SK-N-SH (cell line): ENCODE data around the gene BOLA3. TPM values are rescaled to one million over a fixed set of nuclear protein-coding genes. Genes with fewer than 3 reads are reported as not detected.

Experiments
- CTCF ChIA-PET: fragments of 300-600, 350-600 bp; formaldehyde crosslinking; extraction: SDS; loops from one replicate; lab custom pipeline; 2021; lab: Yijun Ruan, JAX
- POLR2A ChIA-PET: fragments of 350-600 bp; sonication (Branson Sonifier 250); formaldehyde crosslinking; extraction: SDS; loops from one replicate; lab custom pipeline; 2020; ENCODE audit warnings: antibody characterized with exemption, inconsistent platforms; lab: Yijun Ruan, JAX
- DNase-seq: peaks from one replicate; pipeline ENCODE4 v3.0.0; 2012
- H2AFZ ChIP-seq: fragments of 200-600 bp; sonication (generic); 2 replicates; pipeline ENCODE4 v1.8.1; 2016; ENCODE audit warnings: antibody characterized with exemption, mild to moderate bottlenecking, low read depth
- H3F3A ChIP-seq: fragments of 200-600 bp; sonication (generic); replicated peaks from 2 replicates; pipeline ENCODE3; 2016; ENCODE audit warnings: antibody characterized with exemption, mild to moderate bottlenecking; ENCODE audit not compliant: insufficient read depth
- H3K27ac ChIP-seq, 2 experiments: fragments of 200-500 bp in 1 of 2; fragments of 200-600 bp in 1 of 2; sonication (Bioruptor generic) in 1 of 2; sonication (generic), shearing (Covaris generic) in 1 of 2; 2 replicates each; pipeline versions ENCODE4 v1.5.1 to v1.6.1; 2014 to 2016; ENCODE audit warnings: low read depth in 2 of 2, inconsistent platforms in 1 of 2, low read length in 1 of 2, mild to moderate bottlenecking in 1 of 2, mixed read lengths in 1 of 2
- H3K27me3 ChIP-seq: fragments of 200-600 bp; sonication (generic), shearing (Covaris generic); 2 replicates; pipeline ENCODE4 v1.6.1; 2016; ENCODE audit warnings: mixed run types; ENCODE audit not compliant: insufficient read depth
- H3K36me3 ChIP-seq, 2 experiments: fragments of 200-500 bp in 1 of 2; fragments of 200-600 bp in 1 of 2; sonication (Bioruptor generic) in 1 of 2; sonication (generic) in 1 of 2; replicated peaks in 1 of 2; 2 replicates each; pipeline versions ENCODE3 to v1.5.1; 2014 to 2016; ENCODE audit warnings: low read length in 1 of 2, mild to moderate bottlenecking in 1 of 2; ENCODE audit not compliant: insufficient read depth in 2 of 2, control insufficient read depth in 1 of 2
- H3K4me1 ChIP-seq, 2 experiments: fragments of 200-500 bp in 1 of 2; fragments of 200-600 bp in 1 of 2; sonication (Bioruptor generic) in 1 of 2; sonication (generic), shearing (Covaris generic) in 1 of 2; 2 replicates each; pipeline versions ENCODE4 v1.5.1 to v1.6.1; 2014 to 2016; ENCODE audit warnings: low read depth in 1 of 2, low read length in 1 of 2, mixed run types in 1 of 2; ENCODE audit not compliant: insufficient read depth in 2 of 2, control insufficient read depth in 1 of 2
- H3K4me2 ChIP-seq: fragments of 200-600 bp; sonication (generic), shearing (Covaris generic); 2 replicates; pipeline ENCODE4 v1.6.1; 2017; ENCODE audit warnings: mixed run types
- H3K4me3 ChIP-seq, 2 experiments: fragments of 200-500 bp in 1 of 2; fragments of 200-600 bp in 1 of 2; sonication (Bioruptor generic) in 1 of 2; sonication (generic), shearing (Covaris generic) in 1 of 2; 2 replicates each; pipeline versions ENCODE4 v1.5.1 to v1.8.1; 2014 to 2016; ENCODE audit warnings: low read depth in 2 of 2, inconsistent platforms in 1 of 2, low read length in 1 of 2, mild to moderate bottlenecking in 1 of 2, mixed read lengths in 1 of 2, moderate library complexity in 1 of 2
- H3K79me2 ChIP-seq: fragments of 200-600 bp; sonication (generic); 2 replicates; pipeline ENCODE4 v1.8.1; 2017; ENCODE audit warnings: mild to moderate bottlenecking; ENCODE audit not compliant: insufficient read depth
- H3K9ac ChIP-seq: fragments of 200-600 bp; sonication (generic); 2 replicates; pipeline ENCODE4 v1.6.1; 2017; ENCODE audit warnings: mixed run types
- H3K9me2 ChIP-seq: fragments of 200-600 bp; sonication (generic); 2 replicates; pipeline ENCODE4 v1.6.1; 2017; ENCODE audit warnings: mixed run types
- H3K9me3 ChIP-seq: fragments of 200-600 bp; sonication (generic); 2 replicates; pipeline ENCODE4 v1.6.1; 2017; ENCODE audit warnings: mixed run types, mild to moderate bottlenecking, moderate library complexity
- H4K20me1 ChIP-seq: fragments of 200-600 bp; sonication (generic); 2 replicates; pipeline ENCODE4 v1.6.1; 2017; ENCODE audit warnings: mild to moderate bottlenecking, mixed run types; ENCODE audit not compliant: insufficient read depth
- FOXJ3 ChIP-seq: sonication (generic); formaldehyde crosslinking; IDR thresholded peaks from 2 replicates; pipeline ENCODE4 v1.5.1; 2020; ENCODE audit warnings: mild to moderate bottlenecking, missing genetic modification reagents
- FOXM1 ChIP-seq: IDR thresholded peaks from 2 replicates; pipeline ENCODE4 v1.4.0; 2012; ENCODE audit warnings: low read depth, mild to moderate bottlenecking
- GABPA ChIP-seq: IDR thresholded peaks from 2 replicates; pipeline ENCODE4 v1.4.0; 2012; ENCODE audit warnings: low read depth, mild to moderate bottlenecking
- GATA2 ChIP-seq: sonication (generic); formaldehyde crosslinking; IDR thresholded peaks from 2 replicates; pipeline ENCODE4 v1.5.0; 2020; ENCODE audit warnings: mild to moderate bottlenecking, missing genetic modification reagents
- JUND ChIP-seq: IDR thresholded peaks from 2 replicates; pipeline ENCODE4 v1.4.0; 2012
- MAX ChIP-seq: IDR thresholded peaks from 2 replicates; pipeline ENCODE4 v1.4.0; 2012; ENCODE audit warnings: low read depth
- NFIC ChIP-seq: IDR thresholded peaks from 2 replicates; pipeline ENCODE4 v1.4.0; 2012; ENCODE audit warnings: borderline replicate concordance
- POLR2AphosphoS5 ChIP-seq: IDR thresholded peaks from 2 replicates; pipeline ENCODE4 v1.6.1; 2012; ENCODE audit warnings: low read depth, low read length
- RAD21 ChIP-seq: IDR thresholded peaks from 2 replicates; pipeline ENCODE4 v1.6.1; 2012; ENCODE audit warnings: mild to moderate bottlenecking, low read length
- RCOR1 ChIP-seq: fragments of 150-350 bp; IDR thresholded peaks from 2 replicates; pipeline ENCODE4 v1.6.1; 2017; ENCODE audit warnings: antibody characterized with exemption, low read length
- SIN3A ChIP-seq: IDR thresholded peaks from 2 replicates; pipeline ENCODE4 v1.6.1; 2012; ENCODE audit warnings: low read depth, mild to moderate bottlenecking, low read length, moderate library complexity, borderline replicate concordance
- TAF1 ChIP-seq: IDR thresholded peaks from 2 replicates; pipeline ENCODE4 v1.6.1; 2012; ENCODE audit warnings: low read depth, mild to moderate bottlenecking, low read length, moderate library complexity, borderline replicate concordance
- TEAD4 ChIP-seq: IDR thresholded peaks from 2 replicates; pipeline ENCODE4 v1.4.0; 2012; ENCODE audit warnings: mild to moderate bottlenecking, borderline replicate concordance; ENCODE audit not compliant: insufficient read depth
- WGBS: methylation state at CpG from one replicate; pipeline ENCODE4 v1.1.6; 2017; ENCODE audit warnings: low lambda C conversion rate; 5-methylcytosine and 5-hydroxymethylcytosine counted together
- polyA plus RNA-seq, 3 experiments: library from polyadenylated mRNA; depleted of rRNA; stranded (reverse); fragments of >200 nt; gene quantifications; 2 replicates each; pipeline ENCODE4 v1.2.3, GENCODE V29; 2012
- TF ChIP-seq, protein P1 (sequence below): IDR thresholded peaks from 2 replicates; pipeline ENCODE4 v1.4.0; 2012; ENCODE audit warnings: low read depth, borderline replicate concordance
- TF ChIP-seq, protein P2 (sequence below): IDR thresholded peaks from 2 replicates; pipeline ENCODE4; 2012
- TF ChIP-seq, protein P3 (sequence below): fragments of 150-350 bp; IDR thresholded peaks from 2 replicates; pipeline ENCODE4 v1.6.1; 2016; ENCODE audit warnings: mild to moderate bottlenecking, low read depth, low read length

BOLA3 gene
- polyA plus RNA-seq, 1 of the 3 experiments (the other 2 are of a cell fraction) = 90.1 TPM

DNA sequence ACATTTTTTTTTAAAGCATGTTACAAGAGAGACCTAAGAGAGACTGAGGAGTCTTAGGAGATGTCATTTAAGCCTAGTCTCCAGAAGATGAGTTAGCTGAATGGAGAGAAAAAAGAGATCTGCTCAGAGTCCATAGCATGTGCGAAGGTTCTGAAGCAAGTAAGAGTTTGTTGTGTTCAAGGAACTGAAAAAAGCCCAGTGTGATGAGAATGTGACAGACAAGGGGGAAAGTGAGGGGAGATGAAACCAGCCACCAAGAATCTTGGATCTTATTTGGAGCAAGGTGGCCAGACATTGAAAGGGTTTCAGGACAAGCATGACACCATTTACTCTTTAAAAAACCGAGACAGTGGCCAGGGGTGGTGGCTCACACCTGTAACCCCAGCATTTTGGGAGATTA lies 36.2 kb upstream of the BOLA3 start:
- TF ChIP-seq JUND (no peak), TEAD4 (no peak), SIN3A (no peak), NFIC (no peak), POLR2AphosphoS5 (no peak)
- TF ChIP-seq, protein P1, sequence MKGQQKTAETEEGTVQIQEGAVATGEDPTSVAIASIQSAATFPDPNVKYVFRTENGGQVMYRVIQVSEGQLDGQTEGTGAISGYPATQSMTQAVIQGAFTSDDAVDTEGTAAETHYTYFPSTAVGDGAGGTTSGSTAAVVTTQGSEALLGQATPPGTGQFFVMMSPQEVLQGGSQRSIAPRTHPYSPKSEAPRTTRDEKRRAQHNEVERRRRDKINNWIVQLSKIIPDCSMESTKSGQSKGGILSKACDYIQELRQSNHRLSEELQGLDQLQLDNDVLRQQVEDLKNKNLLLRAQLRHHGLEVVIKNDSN = no peak
- H3K9me2 ChIP-seq = no peaks in the 10 kb centered on the region
- no peak overlapping the region; the same call in 1 of the 2 replicates for H2AFZ ChIP-seq
- H3K4me1 ChIP-seq = peaks cover 0 to 3% of the 10 kb centered on the region in 2 experiments; a peak in 1 of 4 replicates
- no peaks in the 10 kb centered on the region for H3K9me3 ChIP-seq
- H4K20me1 ChIP-seq = no peaks in the 10 kb centered on the region
- no peak overlapping the region for H3K4me2 ChIP-seq
- CTCF ChIA-PET = interaction anchor here (1.2 kb wide), 1 partner anchor 15 kb away, joined by 5 read pairs; the partner anchor contains the start of gene MTHFD2
- H3F3A ChIP-seq = peaks cover 11% of the 10 kb centered on the region
- no peak overlapping the region for H3K27ac ChIP-seq
- no peak overlapping the region for H3K4me3 ChIP-seq
- no peaks in the 10 kb centered on the region for H3K36me3 ChIP-seq
- H3K79me2 ChIP-seq = no peaks in the 10 kb centered on the region
- no peak for DNase-seq
- H3K9ac ChIP-seq = no peak overlapping the region
- H3K27me3 ChIP-seq = no peaks in the 10 kb centered on the region
- 68% methylated on average over 2 of the region's 2 CpGs for WGBS
- POLR2A ChIA-PET = no interaction called here

DNA sequence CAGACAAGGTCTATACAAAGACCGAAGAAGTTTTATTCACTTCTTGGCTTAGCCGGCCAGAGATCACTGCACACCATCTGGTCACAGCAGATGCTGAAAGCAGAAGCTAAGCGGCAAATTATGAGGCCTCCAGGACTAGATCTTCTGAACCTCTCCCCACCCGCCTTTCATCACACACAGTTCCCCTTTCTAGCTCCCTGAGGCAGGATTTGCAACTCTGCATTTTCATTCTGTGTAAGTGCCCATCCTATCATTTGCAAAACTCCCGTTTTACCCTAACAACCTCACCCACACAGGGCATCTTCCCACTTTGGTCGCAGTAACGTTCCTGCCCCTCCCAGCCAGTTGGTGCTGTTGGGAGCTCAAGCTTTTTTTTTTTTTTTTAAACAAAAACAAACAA lies 34.0 kb upstream of the BOLA3 start:
- ChIA-PET POLR2A (interaction anchor here (1.2 kb wide), 1 partner anchor 17 kb away, joined by 5 read pairs; the partner anchor contains the start of gene MTHFD2), CTCF (interaction anchor here (1.3 kb wide), 1 partner anchor 17 kb away, joined by 5 read pairs; the partner anchor contains the start of gene MTHFD2)
- Histone ChIP-seq H2AFZ (peak overlapping the region; percentile 70; the same call in 1 of the 2 replicates), H3K9me2 (no peaks in the 10 kb centered on the region), H3K9me3 (no peaks in the 10 kb centered on the region), H3K4me3 (no peak overlapping the region), H3K27ac (no peak overlapping the region; a peak in 1 of 4 replicates), H3K4me1 (peaks cover 4 to 6% of the 10 kb centered on the region in 2 experiments; a peak in 2 of 4 replicates), H3K36me3 (peaks cover 0 to 3% of the 10 kb centered on the region in 2 experiments), H3K79me2 (peaks cover 18% of the 10 kb centered on the region), H3F3A (peaks cover 24% of the 10 kb centered on the region), H3K4me2 (no peak overlapping the region), H3K9ac (no peak overlapping the region), H3K27me3 (no peaks in the 10 kb centered on the region), H4K20me1 (peaks cover 14% of the 10 kb centered on the region)
- peak; percentile 41 for DNase-seq
- WGBS = 50% methylated on average over 7 of the region's 7 CpGs
- TF ChIP-seq GATA2 (CRISPR knock-in tag) (no peak), GABPA (no peak), SIN3A (no peak), RCOR1 (no peak), RAD21 (no peak), FOXJ3 (CRISPR knock-in tag) (no peak), TAF1 (no peak), FOXM1 (no peak), MAX (no peak)
- TF ChIP-seq, protein P2, sequence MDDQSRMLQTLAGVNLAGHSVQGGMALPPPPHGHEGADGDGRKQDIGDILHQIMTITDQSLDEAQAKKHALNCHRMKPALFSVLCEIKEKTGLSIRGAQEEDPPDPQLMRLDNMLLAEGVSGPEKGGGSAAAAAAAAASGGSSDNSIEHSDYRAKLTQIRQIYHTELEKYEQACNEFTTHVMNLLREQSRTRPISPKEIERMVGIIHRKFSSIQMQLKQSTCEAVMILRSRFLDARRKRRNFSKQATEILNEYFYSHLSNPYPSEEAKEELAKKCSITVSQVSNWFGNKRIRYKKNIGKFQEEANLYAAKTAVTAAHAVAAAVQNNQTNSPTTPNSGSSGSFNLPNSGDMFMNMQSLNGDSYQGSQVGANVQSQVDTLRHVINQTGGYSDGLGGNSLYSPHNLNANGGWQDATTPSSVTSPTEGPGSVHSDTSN = no peak
- TF ChIP-seq, protein P3, sequence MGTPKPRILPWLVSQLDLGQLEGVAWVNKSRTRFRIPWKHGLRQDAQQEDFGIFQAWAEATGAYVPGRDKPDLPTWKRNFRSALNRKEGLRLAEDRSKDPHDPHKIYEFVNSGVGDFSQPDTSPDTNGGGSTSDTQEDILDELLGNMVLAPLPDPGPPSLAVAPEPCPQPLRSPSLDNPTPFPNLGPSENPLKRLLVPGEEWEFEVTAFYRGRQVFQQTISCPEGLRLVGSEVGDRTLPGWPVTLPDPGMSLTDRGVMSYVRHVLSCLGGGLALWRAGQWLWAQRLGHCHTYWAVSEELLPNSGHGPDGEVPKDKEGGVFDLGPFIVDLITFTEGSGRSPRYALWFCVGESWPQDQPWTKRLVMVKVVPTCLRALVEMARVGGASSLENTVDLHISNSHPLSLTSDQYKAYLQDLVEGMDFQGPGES = no peak
